BJ (cell line): Measurements from ENCODE around the gene STAT5A. TPM values are rescaled to one million over a fixed set of nuclear protein-coding genes. Genes with fewer than 3 reads are reported as not detected.

Experiments
- CTCF ChIA-PET: fragments of 350-600 bp; formaldehyde crosslinking; extraction: SDS; loops from one replicate; lab custom pipeline; 2021; ENCODE audit warnings: antibody characterized with exemption, inconsistent platforms; lab: Yijun Ruan, JAX
- POLR2A ChIA-PET: fragments of 300-600 bp; sonication (Branson Sonifier 250); formaldehyde crosslinking; extraction: SDS; loops from one replicate; lab custom pipeline; 2021; ENCODE audit warnings: antibody characterized with exemption; lab: Charles Lee
- DNase-seq: peaks from one replicate; pipeline ENCODE4 v3.0.0-alpha.2; 2011; ENCODE audit warnings: low read depth
- H3K27me3 ChIP-seq: 2 replicates; pipeline ENCODE4 v1.6.0; 2011; ENCODE audit warnings: low read length; ENCODE audit not compliant: control insufficient read depth, insufficient read depth
- H3K36me3 ChIP-seq: 2 replicates; pipeline ENCODE4 v1.5.1; 2011; ENCODE audit warnings: low read length; ENCODE audit not compliant: control insufficient read depth, insufficient read depth
- H3K4me3 ChIP-seq: 2 replicates; pipeline ENCODE4 v1.5.1; 2011; ENCODE audit warnings: low read depth, mild to moderate bottlenecking, control low read depth, low read length
- polyA plus RNA-seq: library from polyadenylated mRNA; depleted of rRNA; stranded (reverse); fragments of >200 nt; gene quantifications from 2 replicates; pipeline ENCODE4 v1.2.3, GENCODE V29; 2011
- TF ChIP-seq, protein P1 (sequence below): IDR thresholded peaks from 2 replicates; pipeline ENCODE4 v1.5.1; 2011; ENCODE audit warnings: low read depth, mild to moderate bottlenecking, control low read depth, inconsistent platforms, low read length, moderate library complexity; ENCODE audit not compliant: insufficient read depth

Gene STAT5A
- polyA plus RNA-seq, 1 experiment = 17.2 TPM

DNA sequence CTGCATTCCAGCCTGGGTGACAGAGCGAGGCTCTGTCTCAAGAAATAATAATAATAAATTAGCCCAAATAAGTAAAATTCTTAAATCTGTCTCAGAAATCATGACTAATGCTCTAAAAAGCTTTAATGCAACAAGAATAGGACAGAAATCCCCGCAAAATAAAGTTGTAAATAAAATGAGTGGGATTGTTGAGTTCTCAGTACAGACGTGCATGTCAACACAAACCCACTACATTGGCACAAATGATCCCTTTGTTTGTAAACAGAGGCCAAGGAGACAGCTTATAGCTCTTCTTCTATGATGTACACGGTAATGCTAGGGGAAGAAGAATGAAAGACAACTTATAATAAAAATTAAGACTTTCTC, 18.1 kb upstream of the STAT5A start:
- ChIA-PET POLR2A (interaction anchor here (0.7 kb wide), 1 partner anchor 153 kb away, joined by 7 read pairs; the partner anchor contains the start of gene CAVIN1), CTCF (interaction anchor here (2.6 kb wide), 1 partner anchor 48 kb away, joined by 11 read pairs; no protein-coding TSS in a partner anchor)
- DNase-seq = no peak
- TF ChIP-seq, protein P1, sequence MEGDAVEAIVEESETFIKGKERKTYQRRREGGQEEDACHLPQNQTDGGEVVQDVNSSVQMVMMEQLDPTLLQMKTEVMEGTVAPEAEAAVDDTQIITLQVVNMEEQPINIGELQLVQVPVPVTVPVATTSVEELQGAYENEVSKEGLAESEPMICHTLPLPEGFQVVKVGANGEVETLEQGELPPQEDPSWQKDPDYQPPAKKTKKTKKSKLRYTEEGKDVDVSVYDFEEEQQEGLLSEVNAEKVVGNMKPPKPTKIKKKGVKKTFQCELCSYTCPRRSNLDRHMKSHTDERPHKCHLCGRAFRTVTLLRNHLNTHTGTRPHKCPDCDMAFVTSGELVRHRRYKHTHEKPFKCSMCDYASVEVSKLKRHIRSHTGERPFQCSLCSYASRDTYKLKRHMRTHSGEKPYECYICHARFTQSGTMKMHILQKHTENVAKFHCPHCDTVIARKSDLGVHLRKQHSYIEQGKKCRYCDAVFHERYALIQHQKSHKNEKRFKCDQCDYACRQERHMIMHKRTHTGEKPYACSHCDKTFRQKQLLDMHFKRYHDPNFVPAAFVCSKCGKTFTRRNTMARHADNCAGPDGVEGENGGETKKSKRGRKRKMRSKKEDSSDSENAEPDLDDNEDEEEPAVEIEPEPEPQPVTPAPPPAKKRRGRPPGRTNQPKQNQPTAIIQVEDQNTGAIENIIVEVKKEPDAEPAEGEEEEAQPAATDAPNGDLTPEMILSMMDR = no peak
- Histone ChIP-seq H3K36me3 (no peaks in the 10 kb centered on the region), H3K4me3 (no peak overlapping the region), H3K27me3 (no peaks in the 10 kb centered on the region)

DNA sequence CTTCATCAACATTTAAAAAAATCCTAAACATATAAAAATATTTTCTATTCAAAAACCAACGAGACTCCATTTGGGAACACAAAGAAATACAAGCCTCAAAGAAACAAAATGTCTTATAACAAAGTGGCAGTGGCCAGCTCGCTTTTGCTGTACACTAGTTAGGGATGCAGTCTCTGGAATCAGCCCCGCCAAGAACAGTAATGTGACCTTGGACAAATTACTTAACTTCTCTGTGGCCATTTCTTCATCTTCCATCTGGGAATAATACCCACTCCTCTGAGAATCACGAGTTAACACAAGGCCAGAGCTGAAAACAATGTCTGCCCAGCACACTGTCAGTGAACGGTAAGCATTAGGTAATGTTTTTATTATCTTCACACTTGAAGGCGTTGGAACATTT, 17.7 kb upstream of the STAT5A start:
- POLR2A ChIA-PET = no interaction called here
- no peaks in the 10 kb centered on the region for H3K27me3 ChIP-seq
- TF ChIP-seq, protein P1 = no peak
- no peak for DNase-seq
- no peak overlapping the region for H3K4me3 ChIP-seq
- H3K36me3 ChIP-seq = no peaks in the 10 kb centered on the region
- CTCF ChIA-PET = interaction anchor here (2.6 kb wide), 1 partner anchor 49 kb away, joined by 11 read pairs; no protein-coding TSS in a partner anchor

DNA sequence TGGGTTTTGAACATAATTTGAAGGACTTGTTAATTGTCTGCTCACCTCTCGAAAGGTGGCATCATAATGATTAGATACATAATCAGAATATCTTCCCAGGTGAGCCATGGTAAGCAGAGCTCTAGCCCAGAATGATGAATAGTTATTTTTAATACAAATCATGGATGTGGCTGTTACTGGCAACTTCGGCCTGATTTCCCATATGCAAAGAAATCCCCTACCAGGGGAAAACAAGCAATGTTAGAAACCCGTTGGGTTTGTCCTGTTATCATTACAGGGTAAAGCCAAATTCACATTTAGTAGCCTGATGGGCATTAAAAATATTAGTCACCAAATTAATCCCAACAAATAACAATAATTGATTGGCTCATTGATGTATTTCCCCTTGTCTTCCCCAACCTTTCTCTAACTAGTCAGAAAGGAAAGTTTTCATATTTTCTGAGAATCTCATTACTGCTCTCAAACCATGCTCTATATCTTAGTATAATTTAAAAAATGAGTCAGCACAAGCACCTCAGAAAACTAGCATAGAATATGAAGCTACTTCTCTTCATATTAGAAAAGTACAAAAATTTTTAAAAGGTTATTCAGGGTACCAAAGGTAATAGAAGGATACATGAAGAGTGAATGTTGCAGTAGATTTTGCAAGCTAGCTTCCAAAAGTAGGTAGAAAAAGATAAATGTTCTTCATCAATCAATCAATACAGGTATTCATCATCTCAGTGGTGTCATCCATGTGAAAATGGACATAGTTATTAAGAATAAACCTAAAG, 17.1 kb upstream of the STAT5A start:
- POLR2A ChIA-PET = no interaction called here
- no peaks in the 10 kb centered on the region for H3K27me3 ChIP-seq
- CTCF ChIA-PET = interaction anchor here (1.2 to 2.6 kb wide), 3 partner anchors 46 to 49 kb away, joined by 3 to 11 read pairs (median 4); no protein-coding TSS in a partner anchor
- H3K4me3 ChIP-seq = no peak overlapping the region
- TF ChIP-seq, protein P1 = no peak
- no peak for DNase-seq
- H3K36me3 ChIP-seq = no peaks in the 10 kb centered on the region

DNA sequence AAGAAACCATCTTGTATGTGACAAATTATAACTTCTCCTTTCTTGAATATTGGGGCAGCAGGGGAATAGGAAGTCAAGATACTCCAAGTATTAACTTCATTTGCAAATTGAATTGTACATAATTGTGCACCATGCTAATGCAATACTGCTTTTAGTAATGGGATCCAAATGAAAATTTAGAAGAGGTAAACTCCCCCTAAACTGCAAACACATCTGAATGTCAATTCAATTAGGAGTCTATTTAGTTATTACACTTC, 16.6 kb upstream of the STAT5A start:
- Histone ChIP-seq H3K36me3 (no peaks in the 10 kb centered on the region), H3K27me3 (no peaks in the 10 kb centered on the region), H3K4me3 (no peak overlapping the region)
- TF ChIP-seq, protein P1 = no peak
- ChIA-PET CTCF (interaction anchor here (1.2 to 1.7 kb wide), 2 partner anchors 47 to 49 kb away, joined by 3 to 4 read pairs; no protein-coding TSS in a partner anchor), POLR2A (no interaction called here)
- DNase-seq = no peak

DNA sequence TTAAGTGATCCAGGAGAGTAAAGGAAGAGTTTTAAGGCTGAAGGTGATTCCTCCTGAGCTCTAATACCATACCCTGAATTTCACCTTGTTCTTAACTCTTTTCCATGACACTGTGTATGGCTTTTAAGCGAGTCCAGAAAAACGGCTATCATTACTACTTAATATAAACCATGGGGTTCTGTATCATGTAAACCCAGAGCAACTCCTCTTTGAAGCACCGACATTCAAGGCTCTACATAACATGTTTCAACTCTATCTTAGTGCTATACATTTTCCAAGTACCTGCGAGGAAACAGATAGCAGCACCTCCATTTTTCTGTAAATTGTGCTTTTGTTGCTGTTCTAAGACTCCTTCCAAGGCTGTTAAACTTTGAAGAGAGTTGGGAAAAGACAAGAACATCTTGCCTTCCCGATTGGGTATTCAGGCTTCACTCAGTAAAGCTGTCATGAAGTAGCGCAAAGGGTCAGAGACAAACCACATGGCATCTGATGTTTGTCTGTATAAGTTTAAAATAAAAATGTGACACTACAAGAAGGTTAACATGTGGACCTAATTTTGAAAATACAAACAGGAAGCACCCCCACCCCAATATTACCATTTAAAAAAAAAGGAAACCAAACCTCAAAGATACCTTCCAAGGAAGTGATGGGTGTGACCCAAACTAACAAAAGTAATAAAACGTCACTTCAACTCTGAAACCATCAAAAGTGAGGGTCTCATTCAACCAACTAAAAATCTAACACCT, 16.0 kb upstream of the STAT5A start:
- CTCF ChIA-PET = interaction anchor here (1.2 to 1.7 kb wide), 2 partner anchors 48 to 50 kb away, joined by 3 to 4 read pairs; no protein-coding TSS in a partner anchor
- TF ChIP-seq, protein P1 = no peak
- Histone ChIP-seq H3K27me3 (no peaks in the 10 kb centered on the region), H3K4me3 (no peak overlapping the region), H3K36me3 (no peaks in the 10 kb centered on the region)
- DNase-seq = no peak
- POLR2A ChIA-PET = no interaction called here
